T-helper 22 cell (primary cell): ENCODE data around the gene FRAS1.
"Not testable (repeated sequence)": the region's sequence is repeated elsewhere in the genome, so short reads cannot be mapped to it uniquely, and the experiment has no call there.

Experiments used
- DNase-seq: peaks from one replicate; pipeline ENCODE4 v3.0.0-alpha.2; 2020; ENCODE audit warnings: low read depth

FRAS1 gene

GRCh38 chr4:78057600-78058550, 752 bp downstream of the FRAS1 start:
- no peak for DNase-seq

DNA sequence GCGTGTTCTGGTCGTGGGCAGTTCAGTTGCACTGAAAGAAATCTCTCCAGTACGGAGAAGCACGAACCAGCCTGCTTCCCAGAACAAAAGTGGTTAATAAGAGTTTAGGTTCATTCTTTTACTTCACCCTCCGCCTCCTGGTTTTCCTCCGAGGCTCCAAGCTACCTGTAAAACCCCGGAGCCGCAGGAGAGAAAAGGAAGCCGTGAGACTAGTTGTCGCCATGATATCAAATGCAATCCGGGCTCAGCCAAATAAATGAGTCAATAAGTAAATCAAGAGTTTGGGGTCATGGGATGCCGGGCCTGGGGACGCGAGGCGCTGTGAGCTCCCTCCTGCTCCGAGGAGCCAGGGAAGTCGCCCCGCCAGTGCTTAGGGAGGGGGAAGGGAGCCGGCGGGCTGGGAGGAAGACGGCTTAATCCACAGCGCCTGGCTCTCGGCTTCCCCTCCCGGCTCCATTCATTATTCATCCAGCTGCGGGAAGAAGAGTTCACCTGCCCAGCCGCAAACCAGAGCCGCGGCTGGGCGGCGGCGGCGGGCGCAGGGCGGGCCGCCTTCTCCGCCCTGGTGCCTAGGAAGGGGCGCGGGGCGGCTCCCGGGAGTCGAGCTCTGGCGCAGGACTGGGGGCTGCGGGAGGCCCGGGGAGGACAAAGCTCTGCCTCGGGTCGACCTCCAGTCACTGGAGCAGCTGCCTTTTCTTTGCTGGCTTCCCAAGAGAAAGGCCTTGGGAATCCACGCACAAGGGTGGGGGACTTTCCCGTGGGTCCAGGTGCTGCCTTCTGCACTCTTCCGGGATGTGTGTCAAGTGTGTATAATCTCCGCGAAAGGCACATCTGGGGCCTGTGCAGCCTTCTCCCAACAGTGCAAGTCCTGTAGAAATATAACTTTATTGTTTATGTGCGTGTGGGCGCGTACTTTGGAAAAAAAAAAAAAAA, 1.7 kb downstream of the FRAS1 start:
- no peak for DNase-seq

GRCh38 chr4:78059524-78059889, 2.4 kb downstream of the FRAS1 start:
- DNase-seq = no peak

DNA sequence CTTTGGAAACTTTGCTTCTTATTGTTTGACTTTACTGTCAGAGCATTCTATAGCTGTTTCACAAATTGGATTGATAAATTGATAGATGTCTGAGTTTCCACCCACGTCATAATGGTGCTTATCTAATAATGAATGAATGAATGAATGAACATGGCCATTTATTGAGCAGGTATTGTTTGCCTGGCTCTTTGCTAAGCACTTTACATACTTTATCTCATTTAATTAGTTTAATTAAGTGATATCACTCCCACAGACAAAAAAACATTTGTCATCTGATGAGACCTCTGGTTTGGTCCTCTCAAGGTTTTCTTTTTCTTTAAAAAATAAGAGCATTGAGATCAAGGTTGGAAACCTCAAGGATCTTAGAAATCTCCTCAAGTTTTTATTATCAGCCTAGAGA, 2.8 kb downstream of the FRAS1 start:
- no peak for DNase-seq

- DNase-seq = no peak
These were observed 4.9 kb downstream of the FRAS1 start for GRCh38 chr4:78061939-78062570.

GRCh38 chr4:78065508-78066192, 8.5 kb downstream of the FRAS1 start:
- no peak for DNase-seq

DNA sequence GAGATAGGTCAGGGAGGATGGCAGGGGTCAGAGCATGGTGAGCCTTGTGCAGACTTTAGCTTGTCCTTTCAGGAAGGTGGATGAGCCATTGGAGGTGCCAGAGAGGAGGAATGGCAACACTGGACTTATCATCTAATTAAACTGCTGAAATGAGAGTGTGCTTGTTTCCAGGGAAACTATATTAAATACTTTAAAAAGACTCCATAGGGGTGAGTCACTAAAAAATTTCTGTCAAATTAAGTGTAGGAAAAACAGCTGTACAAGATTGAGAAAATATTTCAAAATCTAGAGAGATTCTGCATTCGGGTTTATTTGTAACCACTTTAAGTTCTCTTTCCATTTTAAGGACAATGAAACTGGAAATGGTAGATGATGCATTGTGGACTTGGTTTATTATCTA, 11.4 kb downstream of the FRAS1 start:
- no peak for DNase-seq

- DNase-seq = no peak
These were observed 12.2 kb downstream of the FRAS1 start for GRCh38 chr4:78069319-78069718.

- no peak for DNase-seq
These were observed 12.7 kb downstream of the FRAS1 start for GRCh38 chr4:78069859-78070258.

DNA sequence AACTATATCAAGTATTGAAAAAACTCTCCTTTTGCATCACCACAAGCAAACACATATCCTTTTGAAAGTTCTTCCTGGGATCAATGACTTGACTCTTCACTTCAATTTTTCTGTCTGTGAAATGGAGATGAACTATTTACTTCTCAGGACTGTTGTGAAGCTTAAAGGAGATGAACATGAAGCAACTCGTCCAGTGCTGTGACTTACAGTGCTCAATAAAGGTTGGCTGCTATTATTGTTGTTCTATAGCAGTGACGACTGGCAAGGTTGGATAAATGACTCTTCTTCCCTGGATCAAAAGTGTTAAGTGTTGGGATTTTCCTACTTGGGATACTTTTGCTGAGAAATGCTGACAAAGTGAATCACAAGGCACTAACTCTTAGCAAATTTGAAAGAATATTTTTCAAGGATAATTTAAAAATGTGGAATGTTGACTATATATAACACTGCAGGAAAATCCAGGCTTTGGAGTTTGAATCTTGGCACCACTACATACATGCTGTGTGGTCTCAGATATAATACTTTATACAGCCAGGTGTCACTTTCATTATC, 13.7 kb downstream of the FRAS1 start:
- no peak for DNase-seq

DNA sequence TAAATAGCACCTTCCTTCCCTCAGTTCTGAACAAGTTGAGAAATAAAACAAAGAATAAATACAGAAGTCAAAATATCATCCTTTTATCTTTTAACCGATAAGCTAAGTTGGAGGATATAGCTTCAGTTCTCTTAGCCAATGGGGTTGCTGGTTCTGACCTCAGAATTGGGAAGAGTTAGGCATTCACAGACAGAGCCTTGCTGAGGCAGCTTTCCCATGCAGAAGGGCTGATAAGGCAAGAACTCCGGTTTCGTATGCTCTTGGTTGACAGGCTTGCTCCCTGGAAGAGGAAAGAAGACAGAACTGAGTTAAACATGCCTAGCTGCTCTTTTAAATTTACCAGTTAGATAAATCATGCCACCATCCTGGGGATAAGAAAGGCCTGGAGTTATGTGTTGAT, 17.6 kb downstream of the FRAS1 start:
- DNase-seq = no peak

DNA sequence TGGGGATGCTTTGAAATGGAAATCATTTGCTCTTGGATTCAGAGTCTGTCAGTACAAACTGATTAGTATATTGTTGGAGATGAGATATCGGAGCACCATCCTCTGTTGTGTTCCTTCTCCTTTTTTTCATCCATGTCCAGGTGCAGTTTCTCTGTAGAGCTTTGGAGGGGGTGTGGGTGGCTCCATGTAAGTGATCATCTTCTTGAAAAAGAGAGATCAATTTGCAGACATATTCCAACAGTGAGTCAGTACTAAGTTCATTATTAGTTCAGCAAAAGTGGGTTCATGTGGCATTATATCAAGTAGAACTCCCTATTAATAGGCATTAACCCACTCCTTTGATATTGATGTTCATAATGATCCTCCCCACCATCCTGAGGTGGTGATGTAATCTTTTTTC, 18.9 kb downstream of the FRAS1 start:
- DNase-seq = no peak

DNA sequence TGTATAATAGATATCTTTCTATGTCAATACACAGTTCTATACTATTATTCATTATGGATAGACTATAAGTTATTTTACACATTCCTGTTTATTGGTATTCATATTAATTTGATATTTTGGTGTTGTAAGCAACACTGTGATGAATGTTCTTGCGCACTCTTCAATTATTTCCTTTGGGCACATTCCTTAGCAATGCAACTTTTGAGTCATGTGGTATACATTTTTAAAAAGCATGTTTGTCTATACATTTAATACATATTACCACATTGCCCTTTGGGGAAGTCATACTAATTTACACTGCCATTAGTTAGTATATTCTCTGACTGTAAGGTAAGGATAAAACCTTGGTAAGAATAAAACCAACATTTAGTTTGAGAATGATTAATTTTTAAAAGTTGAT, 21.0 kb downstream of the FRAS1 start:
- DNase-seq = no peak

DNA sequence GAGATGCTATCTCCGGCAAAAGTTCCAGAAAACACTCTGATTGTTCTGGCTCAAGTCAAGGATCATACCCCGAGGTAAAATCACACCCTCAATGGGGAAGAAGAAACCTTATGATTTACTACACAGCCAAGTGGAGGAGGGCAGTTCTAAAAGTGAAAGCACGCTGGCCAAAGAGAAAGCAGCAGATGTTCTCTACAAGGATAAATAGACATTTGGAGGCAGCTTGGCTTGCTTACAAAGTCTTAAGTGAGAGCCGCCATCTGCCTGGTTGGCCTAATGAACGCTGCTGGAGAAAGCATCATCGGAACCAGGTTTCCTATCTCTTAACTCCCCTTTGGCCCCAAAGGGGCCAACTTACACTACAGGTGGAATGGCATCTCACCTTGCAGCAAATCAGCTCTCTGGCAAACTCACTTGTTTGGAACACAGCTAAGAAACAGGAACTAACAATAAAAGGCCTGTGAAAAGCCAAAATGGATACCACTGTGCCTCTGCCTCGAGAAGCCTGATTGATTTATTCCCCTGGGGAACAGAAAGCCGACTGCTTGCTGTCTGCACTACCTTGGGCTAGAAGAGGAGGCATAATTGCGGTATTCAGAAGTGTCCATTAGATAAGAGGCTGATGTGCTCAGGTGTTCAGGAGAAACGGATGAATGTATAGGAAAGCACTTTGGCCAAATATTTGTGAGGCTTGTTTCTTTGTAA, 22.8 kb downstream of the FRAS1 start:
- DNase-seq = no peak

DNA sequence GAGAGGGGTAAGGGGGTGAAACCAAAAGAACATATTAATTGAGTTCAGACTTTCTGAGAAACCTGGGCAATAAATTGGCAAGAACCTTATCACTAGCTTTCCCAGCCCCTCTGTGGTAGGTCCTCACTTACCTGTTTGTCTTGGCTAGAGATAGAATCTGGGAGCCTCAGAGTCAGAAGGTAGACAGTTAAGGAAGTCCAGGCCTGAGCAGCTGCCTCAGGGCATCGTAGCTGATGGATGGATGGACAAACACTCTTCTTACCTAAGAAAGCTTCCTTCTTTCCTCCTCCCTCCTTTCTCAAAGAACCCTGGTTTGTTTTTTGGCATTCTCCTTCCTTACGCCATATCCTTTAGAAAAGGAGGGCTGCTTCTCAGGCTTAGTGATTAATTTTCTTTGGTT, 24.4 kb downstream of the FRAS1 start:
- no peak for DNase-seq

- no peak for DNase-seq
These were observed 25.9 kb downstream of the FRAS1 start for GRCh38 chr4:78083035-78083434.

- DNase-seq = no peak
These were observed 34.4 kb downstream of the FRAS1 start for GRCh38 chr4:78091534-78091933.

DNA sequence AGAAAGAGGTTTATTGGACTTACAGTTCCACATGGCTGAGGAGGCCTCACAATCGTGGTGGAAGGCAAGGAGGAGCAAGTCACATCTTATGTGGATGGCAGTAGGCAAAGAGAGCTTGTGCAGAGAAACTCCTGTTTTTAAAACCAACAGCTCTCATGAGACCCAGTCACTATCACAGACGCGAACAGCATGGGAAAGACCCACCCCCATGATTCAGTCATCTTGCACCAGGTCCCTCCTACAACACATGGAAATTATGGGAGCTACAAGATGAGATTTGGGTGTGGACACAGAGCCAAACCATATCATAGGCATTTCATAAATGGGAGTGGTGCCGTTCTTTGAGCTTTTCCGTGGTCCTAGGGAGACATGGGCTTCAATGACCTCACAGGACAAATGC, 35.2 kb downstream of the FRAS1 start:
- not testable (repeated sequence) for DNase-seq

DNA sequence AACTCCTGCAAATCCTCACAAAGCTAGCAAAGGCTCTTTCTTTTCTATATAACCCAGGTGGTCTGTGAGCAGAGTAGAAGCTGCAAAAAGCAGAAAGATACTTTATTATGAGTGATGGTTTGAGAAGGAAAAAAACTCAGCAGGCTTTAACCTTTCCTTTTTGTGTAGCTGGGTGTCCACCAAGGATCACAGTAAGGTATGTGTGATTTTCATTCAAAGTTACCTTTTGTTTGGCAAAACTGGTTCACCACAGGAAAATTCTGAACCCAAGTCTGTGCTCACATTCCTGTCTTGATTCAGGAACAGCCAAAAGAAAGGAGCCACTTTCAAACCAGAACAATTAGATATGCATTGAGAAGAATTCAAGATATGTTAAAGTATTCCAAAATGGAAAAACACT, 35.7 kb downstream of the FRAS1 start:
- DNase-seq = no peak

DNA sequence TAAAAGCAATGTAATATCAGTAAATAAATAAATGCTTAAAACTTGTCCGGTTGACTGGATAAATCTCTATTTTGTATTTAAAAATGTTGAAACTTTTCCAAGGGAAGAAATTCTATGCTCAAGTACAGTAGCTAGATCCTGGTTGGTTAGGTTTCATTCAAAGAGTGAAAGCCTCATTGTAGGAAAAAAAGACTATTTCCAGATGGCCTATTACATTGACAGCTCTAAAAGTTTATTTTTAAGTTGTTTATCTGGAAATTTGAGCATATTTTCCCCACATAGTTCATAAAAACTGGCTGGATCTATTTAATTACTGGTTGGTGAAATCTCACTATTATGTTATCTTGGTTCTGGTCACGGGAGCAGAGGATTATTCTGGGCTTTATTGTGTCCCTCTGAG, 38.0 kb downstream of the FRAS1 start:
- DNase-seq = no peak

DNA sequence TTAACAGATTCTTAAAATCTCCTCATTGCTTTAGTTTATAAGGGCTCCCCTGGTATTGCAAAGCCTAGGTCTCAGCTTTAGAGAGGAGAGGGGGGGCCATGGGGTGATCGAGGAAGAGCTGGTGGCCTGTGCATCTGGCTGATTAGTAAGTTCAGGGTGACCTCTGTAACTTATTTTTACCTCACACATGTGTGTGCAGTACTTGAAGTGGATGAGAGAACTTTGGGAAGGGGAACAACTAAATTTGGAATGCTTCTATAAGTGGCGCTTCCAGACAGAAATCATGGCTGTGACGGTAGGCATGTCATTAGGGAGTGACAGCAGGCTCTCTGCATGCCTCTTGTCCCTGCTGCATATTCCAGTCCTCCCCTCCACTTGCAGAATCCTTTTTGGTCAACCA, 41.9 kb downstream of the FRAS1 start:
- no peak for DNase-seq
